OCI-LY1 (cell line): ENCODE results near the gene ACER3.

Experiments
- CTCF ChIP-seq: fragments of 200-600 bp; sonication (generic), shearing (Covaris generic); IDR thresholded peaks from 2 replicates; pipeline ENCODE4 v1.5.1; 2017; ENCODE audit warnings: mild to moderate bottlenecking, antibody characterized with exemption, low read length, moderate library complexity, mixed read lengths
- EZH2 ChIP-seq: fragments of 200-600 bp; sonication (generic), shearing (Covaris generic); IDR thresholded peaks from 2 replicates; pipeline ENCODE4 v1.8.0; 2017; ENCODE audit warnings: borderline replicate concordance, mixed run types, mild to moderate bottlenecking, antibody characterized with exemption, low read length, moderate library complexity, mixed read lengths

- no peak for TF ChIP-seq CTCF
- TF ChIP-seq EZH2 = no peak
These were observed 190.8 kb downstream of the ACER3 start for GRCh38 chr11:77051511-77051910.
